Psoas muscle (tissue), 8 donors: Measurements from ENCODE around the gene TIMM17B. TPM values are rescaled to one million over a fixed set of nuclear protein-coding genes. Genes with fewer than 3 reads are reported as not detected.

Experiments used
- ATAC-seq, 4 donors: fragments of 200-7000 bp; cut with Tn5 transposase; one replicate each; pipeline ENCODE4 v1.9.1; 2020; ENCODE audit warnings: moderate library complexity in 3 of 4, mild to moderate bottlenecking in 2 of 4
- DNase-seq, 2 donors: peaks; one replicate each; pipeline ENCODE4 v3.0.0-alpha.2; 2020
- H3K27ac ChIP-seq: fragments of 200-600 bp; one replicate; pipeline ENCODE4 v1.8.0; 2022
- H3K27me3 ChIP-seq, 3 donors: fragments of 200-600 bp in 1 of 3; one replicate each; pipeline versions ENCODE4 v1.6.1 to v1.8.0; 2013 to 2022; ENCODE audit warnings: low read length in 2 of 3, mild to moderate bottlenecking in 2 of 3, moderate library complexity in 1 of 3; ENCODE audit not compliant: insufficient read depth in 3 of 3
- H3K36me3 ChIP-seq, 2 donors: fragments of 200-600 bp in 1 of 2; one replicate each; pipeline versions ENCODE4 v1.6.1 to v1.8.0; 2013 to 2022; ENCODE audit warnings: low read depth in 1 of 2, mild to moderate bottlenecking in 1 of 2, moderate library complexity in 1 of 2; ENCODE audit not compliant: insufficient read depth in 1 of 2
- H3K4me1 ChIP-seq: fragments of 200-600 bp; one replicate; pipeline ENCODE4 v1.8.0; 2022
- H3K4me3 ChIP-seq: fragments of 200-600 bp; one replicate; pipeline ENCODE4 v1.8.0; 2022; ENCODE audit warnings: mild to moderate bottlenecking
- H3K9me3 ChIP-seq: fragments of 200-600 bp; one replicate; pipeline ENCODE4 v1.8.0; 2022
- CTCF ChIP-seq: fragments of 200-600 bp; IDR thresholded peaks from one replicate; pipeline ENCODE4 v1.8.0; 2022; ENCODE audit warnings: antibody characterized with exemption
- WGBS, 3 donors: extraction: QIAGEN DNeasy Blood & Tissue Kit; methylation state at CpG; one replicate each; pipeline versions ENCODE4 v1.1.6 to v1.1.7; 2013; 5-methylcytosine and 5-hydroxymethylcytosine counted together
- intact Hi-C, 2 donors: fragments of 100-400 bp; cut with DNase I; formaldehyde crosslinking; loops; one replicate each; pipeline versions ENCODE4 v1.11.0 to v1.14.2; 2022
- polyA plus RNA-seq, 3 donors: library from polyadenylated mRNA; stranded (reverse); fragments of 200-250 nt; gene quantifications; one replicate each; pipeline ENCODE4 v1.2.3, GENCODE V29; 2013
- total RNA-seq, 4 donors: library from RNA; stranded (reverse); fragmentation: NEBNext Ultra II Directional in 2 of 4; extraction: Animal tissue kit (Norgen Biotek cat#: 25700) in 2 of 4; gene quantifications; one replicate each; pipeline versions ENCODE4 v1.2.1 to v1.2.4, GENCODE V29; 2021 to 2023
- donor health status: healthy with polysubstance abuse.
- donor health status: DM: no; HTN: no; CAD: no; lungs with moderate emphysema.
- donor health status: Bipolar disorder and iron deficiency.
- donor health status: healthy.
- donor health status: DM: yes; HTN: yes; CAD: no.
- donor health status: DM: no; HTN: no; CAD: no.
- donor health status: DM: no; HTN: no; CAD: no.
- donor health status: DM: yes; HTN: yes; CAD: no.

TIMM17B gene
- total and polyA plus RNA-seq, 7 donors = 56.6 to 91.6 (median 72.3) TPM

- H3K4me1 ChIP-seq = no peaks in the 10 kb centered on the region
- H3K9me3 ChIP-seq = no peaks in the 10 kb centered on the region
- no peak overlapping the region for H3K27ac ChIP-seq
- peaks cover 4 to 55% of the 10 kb centered on the region in 2 donors for H3K36me3 ChIP-seq
- 91 to 94% (median 93%) methylated on average over 10 to 20 of the region's 20 CpGs for WGBS, 3 donors
- DNase-seq = no peak
- no peak for TF ChIP-seq CTCF
- no peak for ATAC-seq
- no peaks in the 10 kb centered on the region for H3K27me3 ChIP-seq
- intact Hi-C loops = no loop called here
- H3K4me3 ChIP-seq = no peak overlapping the region
Measured at GRCh38 chrX:48902135-48902534, 4.6 kb upstream of the TIMM17B start.

DNA sequence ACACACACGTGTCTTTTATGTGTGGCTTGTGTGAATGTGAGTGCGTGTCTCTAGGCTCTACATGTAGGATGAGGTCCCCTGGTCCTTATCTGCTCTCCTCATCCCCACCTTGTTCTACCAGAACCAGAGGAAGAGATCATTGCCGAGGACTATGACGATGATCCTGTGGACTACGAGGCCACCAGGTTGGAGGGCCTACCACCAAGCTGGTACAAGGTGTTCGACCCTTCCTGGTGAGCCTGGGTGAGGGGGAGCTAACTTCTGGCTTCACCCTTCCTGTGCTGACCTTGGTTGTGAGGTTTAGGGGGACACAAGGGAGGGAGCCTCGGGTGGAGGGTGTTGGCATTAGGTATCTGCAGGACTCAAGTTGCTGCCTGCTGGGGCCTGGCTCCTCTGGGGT, 3.5 kb upstream of the TIMM17B start:
- TF ChIP-seq CTCF = no peak

GRCh38 chrX:48899078-48899410, 1.5 kb upstream of the TIMM17B start:
- H3K27me3 ChIP-seq = no peaks in the 10 kb centered on the region
- no peaks in the 10 kb centered on the region for H3K9me3 ChIP-seq
- no peak for TF ChIP-seq CTCF
- DNase-seq (no peak), ATAC-seq (no peak)
- intact Hi-C loops = no loop called here
- H3K4me3 ChIP-seq = no peak overlapping the region
- WGBS, 3 donors = 76 to 83% (median 77%) methylated on average over 8 of the region's 8 CpGs
- peaks cover 4 to 51% of the 10 kb centered on the region in 2 donors for H3K36me3 ChIP-seq
- no peaks in the 10 kb centered on the region for H3K4me1 ChIP-seq
- H3K27ac ChIP-seq = peak overlapping the region; percentile 96

More for the DNA sequence above, 3.5 kb upstream of the TIMM17B start:
- intact Hi-C loops = no loop called here
- Histone ChIP-seq H3K27me3 (no peaks in the 10 kb centered on the region), H3K4me1 (no peaks in the 10 kb centered on the region), H3K4me3 (no peak overlapping the region), H3K9me3 (no peaks in the 10 kb centered on the region), H3K36me3 (peaks cover 4 to 47% of the 10 kb centered on the region in 2 donors), H3K27ac (no peak overlapping the region)
- DNase-seq (no peak), ATAC-seq (no peak)
- 77 to 92% (median 87%) methylated on average over 6 to 7 of the region's 7 CpGs for WGBS, 3 donors

DNA sequence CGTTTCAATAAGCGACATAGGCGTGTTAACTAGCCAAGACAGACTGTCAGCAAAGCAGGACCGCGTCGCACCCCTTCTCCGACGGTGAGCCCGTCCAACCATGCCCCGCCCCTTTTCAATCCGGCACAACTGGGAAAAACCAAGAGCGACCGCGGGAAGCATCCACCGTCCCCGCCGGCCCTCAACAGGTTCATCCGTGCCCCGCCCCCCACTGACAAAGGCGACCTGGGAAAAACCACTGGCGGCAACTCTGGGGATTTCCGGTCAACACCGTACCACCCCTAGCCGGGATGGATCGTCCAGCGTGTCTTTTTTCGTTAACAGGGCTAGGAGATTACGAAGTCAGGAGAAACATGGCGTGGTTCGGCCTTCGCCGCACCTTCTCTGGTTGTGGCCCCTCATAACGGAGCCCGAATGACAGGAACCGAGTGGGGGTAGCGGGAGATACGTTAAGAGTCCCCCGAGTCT, 377 bp downstream of the TIMM17B start:
- 1 to 26% (median 1%) methylated on average over 20 to 38 of the region's 38 CpGs for WGBS, 3 donors
- no peak for TF ChIP-seq CTCF
- H3K9me3 ChIP-seq = no peaks in the 10 kb centered on the region
- peak; percentile 81 to 87 for DNase-seq
- peak overlapping the region; percentile 96 for H3K27ac ChIP-seq
- peaks cover 4 to 44% of the 10 kb centered on the region in 2 donors for H3K36me3 ChIP-seq
- ATAC-seq = peak; percentile 57 to 71 (median 64)
- H3K4me1 ChIP-seq = no peaks in the 10 kb centered on the region
- no peaks in the 10 kb centered on the region for H3K27me3 ChIP-seq
- peak overlapping the region; percentile 85 for H3K4me3 ChIP-seq
- intact Hi-C loops = no loop called here

DNA sequence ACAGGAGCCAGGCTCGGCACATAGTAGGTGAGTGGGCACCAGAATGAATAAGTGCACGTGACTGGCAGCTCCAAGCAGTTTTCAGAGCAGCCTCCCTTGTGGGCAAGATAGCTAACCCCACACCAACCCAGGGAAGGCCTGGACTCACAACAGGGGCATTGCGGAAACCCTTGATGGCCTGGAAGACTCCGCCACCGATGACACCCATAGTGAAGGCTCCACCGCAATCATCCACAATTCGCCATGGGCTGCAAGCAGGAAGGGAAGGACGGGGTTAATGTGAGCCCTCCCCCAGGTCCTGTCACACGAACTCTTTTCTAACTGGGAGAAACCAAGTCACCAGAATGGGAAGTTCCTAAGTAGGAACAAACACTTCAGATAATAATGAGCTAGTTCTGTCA, 957 bp downstream of the TIMM17B start:
- H3K36me3 ChIP-seq = peaks cover under 1 to 38% of the 10 kb centered on the region in 2 donors
- peaks cover 2% of the 10 kb centered on the region for H3K4me1 ChIP-seq
- no peak for DNase-seq
- peak overlapping the region; percentile 96 for H3K27ac ChIP-seq
- TF ChIP-seq CTCF = no peak
- 40 to 58% (median 53%) methylated on average over 9 of the region's 9 CpGs for WGBS, 3 donors
- H3K27me3 ChIP-seq = no peaks in the 10 kb centered on the region
- ATAC-seq = no peak
- no peaks in the 10 kb centered on the region for H3K9me3 ChIP-seq
- intact Hi-C loops = no loop called here
- peak overlapping the region; percentile 85 for H3K4me3 ChIP-seq
